Limb (tissue), 2 donors: ENCODE results near the gene AIF1.
A peak's percentile ranks its signal among the peaks of the same experiment; 100 is the strongest.

Experiments used
- DNase-seq, 2 donors: peaks; one replicate each; pipeline ENCODE4 v3.0.0-alpha.2; 2016; ENCODE audit errors: extremely low spot score in 2 of 2

AIF1 gene

DNA sequence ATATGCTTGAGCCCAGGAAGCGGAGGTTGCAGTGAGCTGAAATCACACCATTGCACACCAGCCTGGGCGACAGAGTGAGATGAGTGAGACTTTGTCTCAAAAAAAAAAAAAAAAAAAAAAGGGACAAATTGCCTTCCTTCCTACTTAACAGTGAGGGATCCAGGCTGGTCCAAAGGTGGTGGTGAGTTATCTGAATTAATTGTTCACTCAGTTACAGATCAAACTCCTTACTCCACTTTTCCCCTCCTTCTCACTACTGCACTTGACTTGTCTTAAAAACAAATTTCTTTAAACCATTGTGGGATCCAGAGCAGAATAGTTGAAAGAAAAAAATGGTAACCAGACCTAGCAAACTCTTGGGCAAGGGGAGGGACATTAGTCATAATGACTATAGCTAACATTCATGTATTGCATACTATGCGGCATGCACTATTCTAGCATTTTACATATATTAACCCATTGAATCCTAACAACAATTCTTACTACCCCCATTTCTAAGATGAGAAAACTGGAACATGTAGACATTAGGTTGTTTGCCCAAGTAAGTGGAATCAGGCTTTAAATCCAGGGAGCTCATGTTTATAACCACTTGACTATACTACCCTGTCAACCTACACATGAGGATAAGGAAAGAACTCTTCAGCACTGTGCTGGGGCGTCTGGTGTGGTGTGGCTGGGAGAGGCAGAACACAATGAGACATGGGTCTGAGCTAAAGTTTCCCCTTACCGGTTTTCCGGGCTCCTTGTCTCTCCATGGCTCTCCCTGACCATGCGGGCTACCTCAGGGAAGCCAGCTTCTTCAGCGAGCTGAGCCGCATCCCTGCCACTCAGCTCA, 48.3 kb downstream of the AIF1 start:
- DNase-seq: no peak

GRCh38 chr6:31663961-31664789, 49.1 kb downstream of the AIF1 start:
- no peak for DNase-seq

GRCh38 chr6:31664790-31665500, 49.9 kb downstream of the AIF1 start, which contains the start of gene GPANK1:
Gene GPANK1 (minus strand): TSS chr6:31664997. CDS start chr6:31664478, 519 bp downstream.
- peak; percentile 85 to 97 for DNase-seq

DNA sequence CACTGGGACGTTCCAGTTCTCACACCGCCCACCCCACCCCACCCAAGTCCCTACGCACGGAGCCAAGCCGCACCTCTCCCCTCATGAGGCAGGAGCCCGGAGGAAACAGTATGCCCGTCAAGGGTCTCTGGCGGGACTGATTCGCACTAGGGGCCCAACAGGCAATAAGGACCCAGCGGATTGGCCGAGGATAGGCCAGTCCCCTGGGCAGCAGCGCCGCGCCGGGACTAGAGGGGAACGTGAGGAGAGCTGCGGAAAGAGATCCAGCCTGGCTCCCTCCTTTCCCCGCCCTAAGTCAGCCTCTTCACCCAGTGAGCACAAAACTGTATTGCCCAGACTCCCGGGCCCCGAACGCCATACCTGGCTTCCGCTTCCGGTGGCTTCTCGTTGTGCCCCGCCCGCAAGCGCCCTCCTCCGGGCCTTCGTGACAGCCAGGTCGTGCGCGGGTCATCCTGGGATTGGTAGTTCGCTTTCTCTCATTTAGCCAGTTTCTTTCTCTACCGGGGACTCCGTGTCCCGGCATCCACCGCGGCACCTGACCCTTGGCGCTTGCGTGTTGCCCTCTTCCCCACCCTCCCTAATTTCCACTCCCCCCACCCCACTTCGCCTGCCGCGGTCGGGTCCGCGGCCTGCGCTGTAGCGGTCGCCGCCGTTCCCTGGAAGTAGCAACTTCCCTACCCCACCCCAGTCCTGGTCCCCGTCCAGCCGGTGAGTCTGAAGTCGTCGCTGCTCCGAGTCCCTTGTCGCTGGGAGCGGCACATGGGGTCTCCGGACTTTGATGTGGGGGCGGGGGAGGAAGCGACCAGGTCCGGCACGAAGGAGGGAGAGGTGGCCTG, 50.7 kb downstream of the AIF1 start, which contains the start of gene CSNK2B:
Gene CSNK2B, plus strand, starts transcription at position 580 of the 836 bp plus-strand sequence. CDS start 752 bp downstream, outside the sequence.
- DNase-seq: peak; percentile 98 to 99

- no peak for DNase-seq
Measured at GRCh38 chr6:31666337-31666965, 51.4 kb downstream of the AIF1 start.
